Panc1 (cell line): ENCODE data around the gene AMELY. TPM values are rescaled to one million over a fixed set of nuclear protein-coding genes. Genes with fewer than 3 reads are reported as not detected.
"Not testable (repeated sequence)": the region's sequence is repeated elsewhere in the genome, so short reads cannot be mapped to it uniquely, and the experiment has no call there.

Source experiments
- ATAC-seq: fragments of 200-7000 bp; cut with Tn5 transposase; 2 replicates; pipeline ENCODE4 v1.9.1; 2020; ENCODE audit warnings: mild to moderate bottlenecking, moderate library complexity
- BruUV-seq: library from RNA; stranded (reverse); fragments of 400-500 nt; replicated peaks from 2 replicates; lab custom pipeline; 2021; lab: Mats Ljungman, UMichigan
- CTCF ChIA-PET: fragments of 300-600 bp; sonication (Branson Sonifier 250); formaldehyde crosslinking; loops from one replicate; lab custom pipeline; 2022; ENCODE audit warnings: antibody characterized with exemption; lab: Charles Lee
- POLR2A ChIA-PET: fragments of 300-600 bp; sonication (Branson Sonifier 250); formaldehyde crosslinking; loops from one replicate; lab custom pipeline; 2022; ENCODE audit warnings: antibody characterized with exemption; lab: Charles Lee
- DNase-seq: peaks from one replicate; pipeline ENCODE4 v3.0.0-alpha.2; 2010; ENCODE audit warnings: low read depth, low spot score
- H3K27ac ChIP-seq: 2 replicates; pipeline ENCODE4 v1.5.1; 2011; ENCODE audit warnings: mild to moderate bottlenecking, low read length, inconsistent platforms
- H3K27me3 ChIP-seq: fragments of 200-500 bp; sonication (Bioruptor generic); 2 replicates; pipeline ENCODE4 v1.6.0; 2014; ENCODE audit warnings: low read length, inconsistent platforms; ENCODE audit not compliant: control insufficient read depth, insufficient read depth
- H3K36me3 ChIP-seq: fragments of 200-500 bp; sonication (Bioruptor generic); 2 replicates; pipeline ENCODE4 v1.5.1; 2014; ENCODE audit warnings: inconsistent platforms, mild to moderate bottlenecking, low read length, moderate library complexity; ENCODE audit not compliant: control insufficient read depth, insufficient read depth
- H3K4me1 ChIP-seq: 2 replicates; pipeline ENCODE4 v1.5.1; 2011; ENCODE audit warnings: inconsistent platforms, mild to moderate bottlenecking, low read length, moderate library complexity; ENCODE audit not compliant: control insufficient read depth, insufficient read depth
- H3K4me3 ChIP-seq, 2 experiments: 2 replicates each; pipeline ENCODE4 v1.5.1; 2011 to 2012; ENCODE audit warnings: low read depth in 2 of 2, low read length in 2 of 2, mild to moderate bottlenecking in 2 of 2, inconsistent platforms in 1 of 2, moderate library complexity in 1 of 2
- H3K9me3 ChIP-seq: fragments of 200-500 bp; sonication (Bioruptor generic); 2 replicates; pipeline ENCODE4 v1.5.1; 2014; ENCODE audit warnings: low read depth, mild to moderate bottlenecking, inconsistent platforms, low read length, moderate library complexity; ENCODE audit not compliant: control insufficient read depth, insufficient read depth
- POLR2AphosphoS5 ChIP-seq: IDR thresholded peaks from 2 replicates; pipeline ENCODE4 v1.6.1; 2012; ENCODE audit warnings: mild to moderate bottlenecking, low read depth, low read length, moderate library complexity
- SIN3A ChIP-seq: IDR thresholded peaks from 2 replicates; pipeline ENCODE4 v1.6.1; 2012; ENCODE audit warnings: low read depth, mild to moderate bottlenecking, low read length, moderate library complexity, borderline replicate concordance; ENCODE audit not compliant: insufficient read depth
- TCF7L2 ChIP-seq: IDR thresholded peaks from 2 replicates; pipeline ENCODE4 v1.6.1; 2011; ENCODE audit warnings: mild to moderate bottlenecking, low read depth, low read length, inconsistent platforms
- in situ Hi-C: cut with HindIII; loops from 2 replicates; pipeline ENCODE4 v1.10.0; 2016; ENCODE audit warnings: low sequenced_read_pairs, low pct_unique_long_range_greater_than_20kb
- intact Hi-C: fragments of 100-400 bp; cut with micrococcal nuclease; formaldehyde crosslinking; loops from one replicate; pipeline ENCODE4 v1.10.0; 2022; ENCODE audit not compliant: unreplicated experiment
- total RNA-seq: library from RNA; stranded (reverse); gene quantifications from one replicate; pipeline ENCODE4 v1.2.1, GENCODE V29; 2021; ENCODE audit not compliant: unreplicated experiment
- TF ChIP-seq, protein P1 (sequence below), 2 experiments: IDR thresholded peaks; 2 replicates each; pipeline ENCODE4 v1.6.1; 2011 to 2012; ENCODE audit warnings: low read depth in 2 of 2, control low read depth in 1 of 2, low read length in 1 of 2, mild to moderate bottlenecking in 1 of 2, moderate library complexity in 1 of 2; ENCODE audit not compliant: insufficient read depth in 1 of 2
- TF ChIP-seq, protein P2 (sequence below): fragments of 450-650 bp; IDR thresholded peaks from 2 replicates; pipeline ENCODE4 v1.5.1; 2017; ENCODE audit warnings: mild to moderate bottlenecking

AMELY gene
- total RNA-seq, 1 experiment from 2014 or later: not detected

- intact Hi-C loops (no loop called here), in situ Hi-C loops (no loop called here)
- ChIA-PET POLR2A (no interaction called here), CTCF (no interaction called here)
- no peak overlapping the region for H3K27ac ChIP-seq
- TF ChIP-seq TCF7L2: no peak
- TF ChIP-seq, protein P1, sequence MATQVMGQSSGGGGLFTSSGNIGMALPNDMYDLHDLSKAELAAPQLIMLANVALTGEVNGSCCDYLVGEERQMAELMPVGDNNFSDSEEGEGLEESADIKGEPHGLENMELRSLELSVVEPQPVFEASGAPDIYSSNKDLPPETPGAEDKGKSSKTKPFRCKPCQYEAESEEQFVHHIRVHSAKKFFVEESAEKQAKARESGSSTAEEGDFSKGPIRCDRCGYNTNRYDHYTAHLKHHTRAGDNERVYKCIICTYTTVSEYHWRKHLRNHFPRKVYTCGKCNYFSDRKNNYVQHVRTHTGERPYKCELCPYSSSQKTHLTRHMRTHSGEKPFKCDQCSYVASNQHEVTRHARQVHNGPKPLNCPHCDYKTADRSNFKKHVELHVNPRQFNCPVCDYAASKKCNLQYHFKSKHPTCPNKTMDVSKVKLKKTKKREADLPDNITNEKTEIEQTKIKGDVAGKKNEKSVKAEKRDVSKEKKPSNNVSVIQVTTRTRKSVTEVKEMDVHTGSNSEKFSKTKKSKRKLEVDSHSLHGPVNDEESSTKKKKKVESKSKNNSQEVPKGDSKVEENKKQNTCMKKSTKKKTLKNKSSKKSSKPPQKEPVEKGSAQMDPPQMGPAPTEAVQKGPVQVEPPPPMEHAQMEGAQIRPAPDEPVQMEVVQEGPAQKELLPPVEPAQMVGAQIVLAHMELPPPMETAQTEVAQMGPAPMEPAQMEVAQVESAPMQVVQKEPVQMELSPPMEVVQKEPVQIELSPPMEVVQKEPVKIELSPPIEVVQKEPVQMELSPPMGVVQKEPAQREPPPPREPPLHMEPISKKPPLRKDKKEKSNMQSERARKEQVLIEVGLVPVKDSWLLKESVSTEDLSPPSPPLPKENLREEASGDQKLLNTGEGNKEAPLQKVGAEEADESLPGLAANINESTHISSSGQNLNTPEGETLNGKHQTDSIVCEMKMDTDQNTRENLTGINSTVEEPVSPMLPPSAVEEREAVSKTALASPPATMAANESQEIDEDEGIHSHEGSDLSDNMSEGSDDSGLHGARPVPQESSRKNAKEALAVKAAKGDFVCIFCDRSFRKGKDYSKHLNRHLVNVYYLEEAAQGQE (IDR thresholded peaks at IDR 0.05; ENCODE audit: insufficient read depth in 1 of 2, low read depth in 2 of 2, low read length in 1 of 2): no peak
- TF ChIP-seq, protein P2, sequence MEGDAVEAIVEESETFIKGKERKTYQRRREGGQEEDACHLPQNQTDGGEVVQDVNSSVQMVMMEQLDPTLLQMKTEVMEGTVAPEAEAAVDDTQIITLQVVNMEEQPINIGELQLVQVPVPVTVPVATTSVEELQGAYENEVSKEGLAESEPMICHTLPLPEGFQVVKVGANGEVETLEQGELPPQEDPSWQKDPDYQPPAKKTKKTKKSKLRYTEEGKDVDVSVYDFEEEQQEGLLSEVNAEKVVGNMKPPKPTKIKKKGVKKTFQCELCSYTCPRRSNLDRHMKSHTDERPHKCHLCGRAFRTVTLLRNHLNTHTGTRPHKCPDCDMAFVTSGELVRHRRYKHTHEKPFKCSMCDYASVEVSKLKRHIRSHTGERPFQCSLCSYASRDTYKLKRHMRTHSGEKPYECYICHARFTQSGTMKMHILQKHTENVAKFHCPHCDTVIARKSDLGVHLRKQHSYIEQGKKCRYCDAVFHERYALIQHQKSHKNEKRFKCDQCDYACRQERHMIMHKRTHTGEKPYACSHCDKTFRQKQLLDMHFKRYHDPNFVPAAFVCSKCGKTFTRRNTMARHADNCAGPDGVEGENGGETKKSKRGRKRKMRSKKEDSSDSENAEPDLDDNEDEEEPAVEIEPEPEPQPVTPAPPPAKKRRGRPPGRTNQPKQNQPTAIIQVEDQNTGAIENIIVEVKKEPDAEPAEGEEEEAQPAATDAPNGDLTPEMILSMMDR: no peak
- no peak for TF ChIP-seq SIN3A
- TF ChIP-seq POLR2AphosphoS5: no peak
- no TSS peak for BruUV-seq
- no peaks in the 10 kb centered on the region for H3K4me1 ChIP-seq
- no peaks in the 10 kb centered on the region for H3K27me3 ChIP-seq
- DNase-seq: no peak
- no peak overlapping the region for H3K4me3 ChIP-seq
- H3K9me3 ChIP-seq: no peaks in the 10 kb centered on the region
- H3K36me3 ChIP-seq: no peaks in the 10 kb centered on the region
- no peak for ATAC-seq
Measured at GRCh38 chrY:6894496-6894895, 17.1 kb downstream of the AMELY start.

DNA sequence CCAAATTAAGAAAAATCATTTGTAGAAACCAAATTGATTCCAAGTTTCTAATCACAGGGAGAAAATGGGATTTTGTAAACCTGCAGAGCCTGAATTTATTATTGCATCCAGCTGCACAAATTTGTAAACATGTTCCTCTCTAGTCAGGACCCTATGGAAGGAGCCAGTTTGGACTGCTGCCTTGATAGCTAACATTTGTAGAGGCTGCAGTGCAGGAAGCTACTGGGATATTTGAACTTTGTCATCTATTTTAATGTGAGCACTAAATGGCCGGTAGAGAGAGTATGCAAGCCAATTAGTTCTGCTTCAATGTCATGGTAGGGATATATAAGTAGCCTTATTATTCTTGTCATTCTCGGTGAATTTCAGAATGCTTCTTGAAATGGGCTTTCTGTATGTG, 62.2 kb downstream of the AMELY start:
- no peak overlapping the region for H3K27ac ChIP-seq
- no peaks in the 10 kb centered on the region for H3K4me1 ChIP-seq
- no peak overlapping the region for H3K4me3 ChIP-seq
- no TSS peak for BruUV-seq
- DNase-seq (no peak), ATAC-seq (no peak)
- TF ChIP-seq TCF7L2 (no peak), SIN3A (no peak), POLR2AphosphoS5 (no peak)
- TF ChIP-seq, protein P2: no peak
- TF ChIP-seq, protein P1 (IDR thresholded peaks at IDR 0.05; ENCODE audit: insufficient read depth in 1 of 2, low read depth in 2 of 2, low read length in 1 of 2): no peak
- in situ Hi-C loops (no loop called here), intact Hi-C loops (no loop called here)
- H3K27me3 ChIP-seq: no peaks in the 10 kb centered on the region
- POLR2A ChIA-PET: no interaction called here
- no peaks in the 10 kb centered on the region for H3K9me3 ChIP-seq
- no peaks in the 10 kb centered on the region for H3K36me3 ChIP-seq
- CTCF ChIA-PET: no interaction called here

DNA sequence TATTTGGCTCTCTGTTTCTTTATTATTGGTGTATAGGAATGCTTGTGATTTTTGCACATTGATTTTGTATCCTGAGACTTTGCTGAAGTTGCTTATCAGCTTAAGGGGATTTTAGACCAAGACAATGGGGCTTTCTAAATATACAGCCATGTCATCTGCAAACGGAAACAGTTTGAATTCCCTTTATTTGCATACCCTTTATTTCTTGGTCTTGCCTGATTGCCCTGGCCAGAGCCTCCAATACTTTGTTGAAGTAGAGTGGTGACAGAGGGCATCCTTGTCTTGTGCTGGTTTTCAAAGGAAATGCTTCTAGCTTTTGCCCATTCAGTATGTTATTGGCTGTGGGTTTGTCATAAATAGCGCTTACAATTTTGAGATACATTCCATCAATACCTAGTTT, 68.9 kb downstream of the AMELY start:
- H3K4me1 ChIP-seq, POLR2A ChIA-PET, ATAC-seq, H3K27me3 ChIP-seq, CTCF ChIA-PET, H3K4me3 ChIP-seq, H3K9me3 ChIP-seq, H3K27ac ChIP-seq, intact Hi-C loops, in situ Hi-C loops, DNase-seq, H3K36me3 ChIP-seq, BruUV-seq: not testable (repeated sequence)
